GM18873 (cell line): ENCODE data around the gene HS3ST3B1.
A peak's percentile ranks its signal among the peaks of the same experiment; 100 is the strongest.

Experiments used
- ATAC-seq: cut with Tn5 transposase; IDR thresholded peaks from one replicate; pipeline ENCODE4 v1.9.1; 2021; ENCODE audit warnings: mild to moderate bottlenecking, moderate library complexity, moderate number of reproducible peaks; ENCODE audit not compliant: unreplicated experiment, low FRiP score

HS3ST3B1 gene

GRCh38 chr17:14351493-14351892 is 50.6 kb downstream of the HS3ST3B1 start:
- peak; percentile 94 for ATAC-seq

GRCh38 chr17:14352136-14352535 is 51.3 kb downstream of the HS3ST3B1 start:
- ATAC-seq: no peak

GRCh38 chr17:14353861-14354474 is 53.1 kb downstream of the HS3ST3B1 start:
- no peak for ATAC-seq

- ATAC-seq: no peak
Measured at GRCh38 chr17:14354807-14355206, 53.9 kb downstream of the HS3ST3B1 start.

- ATAC-seq: no peak
Measured at GRCh38 chr17:14355556-14355955, 54.7 kb downstream of the HS3ST3B1 start.

GRCh38 chr17:14359163-14360020 is 58.5 kb downstream of the HS3ST3B1 start:
- ATAC-seq: peak; percentile 94

- no peak for ATAC-seq
Measured at GRCh38 chr17:14360856-14361255, 60.0 kb downstream of the HS3ST3B1 start.

- no peak for ATAC-seq
Measured at GRCh38 chr17:14361470-14361869, 60.6 kb downstream of the HS3ST3B1 start.

GRCh38 chr17:14361945-14362508 is 61.1 kb downstream of the HS3ST3B1 start:
- ATAC-seq: no peak

GRCh38 chr17:14366199-14366598 is 65.3 kb downstream of the HS3ST3B1 start:
- ATAC-seq: no peak

- ATAC-seq: no peak
Measured at GRCh38 chr17:14372461-14372860, 71.6 kb downstream of the HS3ST3B1 start.

GRCh38 chr17:14372905-14373613 is 72.2 kb downstream of the HS3ST3B1 start:
- no peak for ATAC-seq

GRCh38 chr17:14373614-14374259 is 72.9 kb downstream of the HS3ST3B1 start:
- ATAC-seq: no peak

- ATAC-seq: no peak
Measured at GRCh38 chr17:14374268-14374667, 73.4 kb downstream of the HS3ST3B1 start.

- ATAC-seq: no peak
Measured at GRCh38 chr17:14376666-14377065, 75.8 kb downstream of the HS3ST3B1 start.

- ATAC-seq: no peak
Measured at GRCh38 chr17:14381606-14382005, 80.7 kb downstream of the HS3ST3B1 start.

- no peak for ATAC-seq
Measured at GRCh38 chr17:14387036-14387435, 86.2 kb downstream of the HS3ST3B1 start.

GRCh38 chr17:14389681-14390080 is 88.8 kb downstream of the HS3ST3B1 start:
- ATAC-seq: no peak

- ATAC-seq: no peak
Measured at GRCh38 chr17:14393723-14394122, 92.8 kb downstream of the HS3ST3B1 start.

GRCh38 chr17:14395255-14395654 is 94.4 kb downstream of the HS3ST3B1 start:
- ATAC-seq: no peak
